Esophagus muscularis mucosa (tissue), 3 donors: ENCODE results near the gene PYGL.

Experiments
- POLR2A ChIP-seq: fragments of 450-650 bp; IDR thresholded peaks from one replicate; pipeline ENCODE4 v1.6.1; 2017; ENCODE audit warnings: antibody characterized with exemption, moderate library complexity, mild to moderate bottlenecking, low read depth
- TF ChIP-seq, protein P1 (sequence below), 3 experiments: fragments of 200-600 bp in 2 of 3; fragments of 450-650 bp in 1 of 3; sonication (generic) in 2 of 3; IDR thresholded peaks; one replicate each; pipeline ENCODE4 v1.5.1; 2017 to 2019; ENCODE audit warnings: antibody characterized with exemption in 3 of 3, mild to moderate bottlenecking in 2 of 3, moderate library complexity in 1 of 3

DNA sequence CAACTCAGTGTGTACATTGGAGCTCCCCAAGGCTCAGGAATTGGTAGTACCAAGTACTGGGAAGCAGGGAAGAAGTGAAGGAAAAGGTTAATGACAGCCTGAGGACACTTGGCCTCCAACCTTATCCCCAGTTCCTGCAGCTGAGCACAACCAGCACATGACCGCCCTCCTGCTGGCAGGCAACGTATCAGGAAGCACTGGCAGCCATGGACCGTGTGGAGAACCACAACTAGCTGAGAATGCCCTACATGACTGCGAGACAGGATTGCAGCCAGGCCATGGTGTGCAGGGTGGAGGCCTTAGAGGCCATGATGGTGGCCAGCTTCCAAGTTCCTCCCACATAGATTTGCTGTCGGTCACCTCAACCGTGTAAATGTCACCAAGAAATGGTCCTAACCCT is 26.8 kb downstream of the PYGL start:
- TF ChIP-seq, protein P1, sequence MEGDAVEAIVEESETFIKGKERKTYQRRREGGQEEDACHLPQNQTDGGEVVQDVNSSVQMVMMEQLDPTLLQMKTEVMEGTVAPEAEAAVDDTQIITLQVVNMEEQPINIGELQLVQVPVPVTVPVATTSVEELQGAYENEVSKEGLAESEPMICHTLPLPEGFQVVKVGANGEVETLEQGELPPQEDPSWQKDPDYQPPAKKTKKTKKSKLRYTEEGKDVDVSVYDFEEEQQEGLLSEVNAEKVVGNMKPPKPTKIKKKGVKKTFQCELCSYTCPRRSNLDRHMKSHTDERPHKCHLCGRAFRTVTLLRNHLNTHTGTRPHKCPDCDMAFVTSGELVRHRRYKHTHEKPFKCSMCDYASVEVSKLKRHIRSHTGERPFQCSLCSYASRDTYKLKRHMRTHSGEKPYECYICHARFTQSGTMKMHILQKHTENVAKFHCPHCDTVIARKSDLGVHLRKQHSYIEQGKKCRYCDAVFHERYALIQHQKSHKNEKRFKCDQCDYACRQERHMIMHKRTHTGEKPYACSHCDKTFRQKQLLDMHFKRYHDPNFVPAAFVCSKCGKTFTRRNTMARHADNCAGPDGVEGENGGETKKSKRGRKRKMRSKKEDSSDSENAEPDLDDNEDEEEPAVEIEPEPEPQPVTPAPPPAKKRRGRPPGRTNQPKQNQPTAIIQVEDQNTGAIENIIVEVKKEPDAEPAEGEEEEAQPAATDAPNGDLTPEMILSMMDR (IDR thresholded peaks at IDR 0.05): no peak
- no peak for TF ChIP-seq POLR2A
